Hepatocyte (in vitro differentiated cells): ENCODE results near the gene CHKA. TPM values are rescaled to one million over a fixed set of nuclear protein-coding genes. Genes with fewer than 3 reads are reported as not detected.

ENCODE experiments used
- DNase-seq: peaks from one replicate; pipeline ENCODE4 v3.0.0-alpha.2; 2016; ENCODE audit warnings: low spot score
- H2AFZ ChIP-seq: fragments of 200-600 bp; sonication (generic); 2 replicates; pipeline ENCODE4 v1.6.0; 2016; ENCODE audit warnings: antibody characterized with exemption, mild to moderate bottlenecking
- H3K27ac ChIP-seq: fragments of 200-600 bp; sonication (generic); 2 replicates; pipeline ENCODE4 v1.5.1; 2016; ENCODE audit warnings: mild to moderate bottlenecking
- H3K27me3 ChIP-seq: fragments of 200-600 bp; sonication (generic); 2 replicates; pipeline ENCODE4 v1.6.1; 2016
- H3K36me3 ChIP-seq: fragments of 200-600 bp; sonication (generic); replicated peaks from 2 replicates; pipeline ENCODE4 v1.5.1; 2016; ENCODE audit warnings: low read depth; ENCODE audit not compliant: insufficient read depth
- H3K4me1 ChIP-seq: fragments of 200-600 bp; sonication (generic); 2 replicates; pipeline ENCODE4 v1.5.1; 2016; ENCODE audit warnings: mild to moderate bottlenecking, moderate library complexity; ENCODE audit not compliant: insufficient read depth
- H3K4me2 ChIP-seq: fragments of 200-600 bp; sonication (generic); 2 replicates; pipeline ENCODE4 v1.6.0; 2016
- H3K4me3 ChIP-seq: fragments of 200-600 bp; sonication (generic); 2 replicates; pipeline ENCODE4 v1.5.1; 2016; ENCODE audit warnings: mild to moderate bottlenecking
- H3K79me2 ChIP-seq: fragments of 200-600 bp; sonication (generic); 2 replicates; pipeline ENCODE4 v1.6.0; 2017; ENCODE audit warnings: mild to moderate bottlenecking
- H3K9me2 ChIP-seq: fragments of 200-600 bp; sonication (generic); replicated peaks from 2 replicates; pipeline ENCODE4 v1.6.0; 2017; ENCODE audit warnings: mild to moderate bottlenecking; ENCODE audit not compliant: insufficient read depth
- H3K9me3 ChIP-seq: fragments of 200-600 bp; sonication (generic); 2 replicates; pipeline ENCODE4 v1.5.1; 2016; ENCODE audit warnings: low read depth, mild to moderate bottlenecking
- H4K20me1 ChIP-seq: fragments of 200-600 bp; sonication (generic); 2 replicates; pipeline ENCODE4 v1.6.0; 2016; ENCODE audit warnings: mild to moderate bottlenecking; ENCODE audit not compliant: insufficient read depth, poor library complexity, severe bottlenecking
- EZH2 ChIP-seq: fragments of 200-600 bp; sonication (generic); IDR thresholded peaks from 2 replicates; pipeline ENCODE4 v1.6.1; 2016; ENCODE audit warnings: antibody characterized with exemption, mild to moderate bottlenecking, borderline replicate concordance
- EZH2phosphoT487 ChIP-seq: fragments of 200-600 bp; sonication (generic); IDR thresholded peaks from one replicate; pipeline ENCODE4 v1.6.1; 2018; ENCODE audit warnings: antibody characterized with exemption, mild to moderate bottlenecking, low read depth, moderate library complexity; ENCODE audit not compliant: unreplicated experiment, severe bottlenecking
- WGBS: methylation state at CpG from one replicate; pipeline ENCODE4 v1.1.6; 2016; ENCODE audit warnings: low lambda C conversion rate; ENCODE audit errors: missing lambda C conversion rate; 5-methylcytosine and 5-hydroxymethylcytosine counted together
- polyA plus RNA-seq: library from polyadenylated mRNA; unstranded; fragments of >200 nt; fragmentation: Nextera tagmentation; extraction: Ambion mirVana; gene quantifications from 2 replicates; pipeline ENCODE4 v1.2.1, GENCODE V29; 2016
- total RNA-seq: library from RNA; depleted of rRNA; stranded (reverse); fragments of >200 nt; gene quantifications from 2 replicates; pipeline ENCODE4 v1.2.3, GENCODE V29; 2014
- TF ChIP-seq, protein P1 (sequence below): fragments of 200-600 bp; sonication (generic); IDR thresholded peaks from 2 replicates; pipeline ENCODE4 v1.5.1; 2016; ENCODE audit warnings: antibody characterized with exemption, mild to moderate bottlenecking; ENCODE audit not compliant: poor library complexity

The CHKA gene
- total RNA-seq (74.6 and 117 TPM in 2 replicates), polyA plus RNA-seq (70.0 and 76.7 TPM in 2 replicates)

- Histone ChIP-seq H3K27ac (peak within 1 kb of the TSS; percentile 99), H3K79me2 (peaks cover 42% of the 10 kb centered on the region), H3K9me2 (no peaks in the 10 kb centered on the region), H3K4me3 (peak within 1 kb of the TSS; percentile 85), H3K27me3 (no peaks in the 10 kb centered on the region), H3K4me1 (peaks cover 50% of the 10 kb centered on the region), H3K4me2 (peak within 1 kb of the TSS; percentile 81), H4K20me1 (peaks cover 36% of the 10 kb centered on the region), H2AFZ (peak within 1 kb of the TSS; percentile 66), H3K9me3 (no peaks in the 10 kb centered on the region), H3K36me3 (no peaks in the 10 kb centered on the region)
- DNase-seq, result peak; percentile 99
- WGBS, result 0% methylated on average over 5 of the region's 107 CpGs
- TF ChIP-seq EZH2phosphoT487, result no peak
- TF ChIP-seq, protein P1, sequence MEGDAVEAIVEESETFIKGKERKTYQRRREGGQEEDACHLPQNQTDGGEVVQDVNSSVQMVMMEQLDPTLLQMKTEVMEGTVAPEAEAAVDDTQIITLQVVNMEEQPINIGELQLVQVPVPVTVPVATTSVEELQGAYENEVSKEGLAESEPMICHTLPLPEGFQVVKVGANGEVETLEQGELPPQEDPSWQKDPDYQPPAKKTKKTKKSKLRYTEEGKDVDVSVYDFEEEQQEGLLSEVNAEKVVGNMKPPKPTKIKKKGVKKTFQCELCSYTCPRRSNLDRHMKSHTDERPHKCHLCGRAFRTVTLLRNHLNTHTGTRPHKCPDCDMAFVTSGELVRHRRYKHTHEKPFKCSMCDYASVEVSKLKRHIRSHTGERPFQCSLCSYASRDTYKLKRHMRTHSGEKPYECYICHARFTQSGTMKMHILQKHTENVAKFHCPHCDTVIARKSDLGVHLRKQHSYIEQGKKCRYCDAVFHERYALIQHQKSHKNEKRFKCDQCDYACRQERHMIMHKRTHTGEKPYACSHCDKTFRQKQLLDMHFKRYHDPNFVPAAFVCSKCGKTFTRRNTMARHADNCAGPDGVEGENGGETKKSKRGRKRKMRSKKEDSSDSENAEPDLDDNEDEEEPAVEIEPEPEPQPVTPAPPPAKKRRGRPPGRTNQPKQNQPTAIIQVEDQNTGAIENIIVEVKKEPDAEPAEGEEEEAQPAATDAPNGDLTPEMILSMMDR, result peak; percentile 1
These were observed at the start of gene CHKA for GRCh38 chr11:68121067-68121899. Gene CHKA, minus strand, starts transcription at chr11:68121388. Its CDS starts 211 bp downstream, at chr11:68121177.

DNA sequence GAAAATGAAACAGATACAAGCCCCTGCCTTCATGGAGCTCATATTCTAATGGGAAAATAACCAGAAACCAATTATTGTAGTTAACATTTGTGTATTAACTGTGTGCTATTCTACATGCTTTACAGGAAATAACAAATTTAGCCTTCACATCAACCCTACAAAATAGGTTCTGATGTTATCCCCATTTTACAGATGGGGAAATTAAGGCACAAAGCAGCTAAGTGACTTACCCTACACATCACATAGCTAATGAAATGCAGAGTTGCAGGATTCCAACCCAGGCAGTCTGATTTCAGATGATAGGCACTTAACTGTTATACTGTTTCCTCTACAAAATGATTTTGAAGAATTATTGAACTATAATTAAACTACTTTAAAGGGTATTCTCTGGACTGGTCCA, 48.3 kb upstream of the CHKA start:
- Histone ChIP-seq H3K4me1 (no peaks in the 10 kb centered on the region), H3K27me3 (no peaks in the 10 kb centered on the region), H4K20me1 (no peaks in the 10 kb centered on the region), H3K4me2 (no peak overlapping the region), H3K36me3 (no peaks in the 10 kb centered on the region), H3K27ac (no peak overlapping the region), H3K79me2 (no peaks in the 10 kb centered on the region), H2AFZ (no peak overlapping the region), H3K9me3 (no peaks in the 10 kb centered on the region), H3K4me3 (no peak overlapping the region), H3K9me2 (no peaks in the 10 kb centered on the region)
- TF ChIP-seq, protein P1, result no peak
- no peak for TF ChIP-seq EZH2phosphoT487
- no peak for DNase-seq

- no peaks in the 10 kb centered on the region for H3K9me2 ChIP-seq
- H3K4me3 ChIP-seq, result no peak overlapping the region
- DNase-seq, result no peak
- no peaks in the 10 kb centered on the region for H3K79me2 ChIP-seq
- 99% methylated on average over 5 of the region's 5 CpGs for WGBS
- no peaks in the 10 kb centered on the region for H4K20me1 ChIP-seq
- H3K27me3 ChIP-seq, result no peaks in the 10 kb centered on the region
- TF ChIP-seq EZH2phosphoT487 (no peak), EZH2 (no peak)
- TF ChIP-seq, protein P1, result no peak
- no peaks in the 10 kb centered on the region for H3K9me3 ChIP-seq
- H2AFZ ChIP-seq, result no peak overlapping the region
- H3K4me2 ChIP-seq, result no peak overlapping the region
- H3K27ac ChIP-seq, result no peak overlapping the region
- no peaks in the 10 kb centered on the region for H3K36me3 ChIP-seq
- no peaks in the 10 kb centered on the region for H3K4me1 ChIP-seq
These were observed 47.5 kb upstream of the CHKA start for GRCh38 chr11:68168694-68169093.
